Panc1 (cell line): ENCODE data around the gene CDKAL1. TPM values are rescaled to one million over a fixed set of nuclear protein-coding genes. Genes with fewer than 3 reads are reported as not detected.

Experiments
- ATAC-seq: fragments of 200-7000 bp; cut with Tn5 transposase; 2 replicates; pipeline ENCODE4 v1.9.1; 2020; ENCODE audit warnings: mild to moderate bottlenecking, moderate library complexity
- BruUV-seq: library from RNA; stranded (reverse); fragments of 400-500 nt; replicated peaks from 2 replicates; lab custom pipeline; 2021; lab: Mats Ljungman, UMichigan
- CTCF ChIA-PET: fragments of 300-600 bp; sonication (Branson Sonifier 250); formaldehyde crosslinking; loops from one replicate; lab custom pipeline; 2022; ENCODE audit warnings: antibody characterized with exemption; lab: Charles Lee
- POLR2A ChIA-PET: fragments of 300-600 bp; sonication (Branson Sonifier 250); formaldehyde crosslinking; loops from one replicate; lab custom pipeline; 2022; ENCODE audit warnings: antibody characterized with exemption; lab: Charles Lee
- DNase-seq: peaks from one replicate; pipeline ENCODE4 v3.0.0-alpha.2; 2010; ENCODE audit warnings: low read depth, low spot score
- H3K27ac ChIP-seq: 2 replicates; pipeline ENCODE4 v1.5.1; 2011; ENCODE audit warnings: mild to moderate bottlenecking, low read length, inconsistent platforms
- H3K27me3 ChIP-seq: fragments of 200-500 bp; sonication (Bioruptor generic); 2 replicates; pipeline ENCODE4 v1.6.0; 2014; ENCODE audit warnings: low read length, inconsistent platforms; ENCODE audit not compliant: control insufficient read depth, insufficient read depth
- H3K36me3 ChIP-seq: fragments of 200-500 bp; sonication (Bioruptor generic); 2 replicates; pipeline ENCODE4 v1.5.1; 2014; ENCODE audit warnings: inconsistent platforms, mild to moderate bottlenecking, low read length, moderate library complexity; ENCODE audit not compliant: control insufficient read depth, insufficient read depth
- H3K4me1 ChIP-seq: 2 replicates; pipeline ENCODE4 v1.5.1; 2011; ENCODE audit warnings: inconsistent platforms, mild to moderate bottlenecking, low read length, moderate library complexity; ENCODE audit not compliant: control insufficient read depth, insufficient read depth
- H3K4me3 ChIP-seq, 2 experiments: 2 replicates each; pipeline ENCODE4 v1.5.1; 2011 to 2012; ENCODE audit warnings: low read depth in 2 of 2, low read length in 2 of 2, mild to moderate bottlenecking in 2 of 2, inconsistent platforms in 1 of 2, moderate library complexity in 1 of 2
- H3K9me3 ChIP-seq: fragments of 200-500 bp; sonication (Bioruptor generic); 2 replicates; pipeline ENCODE4 v1.5.1; 2014; ENCODE audit warnings: low read depth, mild to moderate bottlenecking, inconsistent platforms, low read length, moderate library complexity; ENCODE audit not compliant: control insufficient read depth, insufficient read depth
- POLR2AphosphoS5 ChIP-seq: IDR thresholded peaks from 2 replicates; pipeline ENCODE4 v1.6.1; 2012; ENCODE audit warnings: mild to moderate bottlenecking, low read depth, low read length, moderate library complexity
- REST ChIP-seq, 2 experiments: IDR thresholded peaks; 2 replicates each; pipeline ENCODE4 v1.6.1; 2011 to 2012; ENCODE audit warnings: low read depth in 2 of 2, control low read depth in 1 of 2, low read length in 1 of 2, mild to moderate bottlenecking in 1 of 2, moderate library complexity in 1 of 2; ENCODE audit not compliant: insufficient read depth in 1 of 2
- SIN3A ChIP-seq: IDR thresholded peaks from 2 replicates; pipeline ENCODE4 v1.6.1; 2012; ENCODE audit warnings: low read depth, mild to moderate bottlenecking, low read length, moderate library complexity, borderline replicate concordance; ENCODE audit not compliant: insufficient read depth
- TCF7L2 ChIP-seq: IDR thresholded peaks from 2 replicates; pipeline ENCODE4 v1.6.1; 2011; ENCODE audit warnings: mild to moderate bottlenecking, low read depth, low read length, inconsistent platforms
- in situ Hi-C: cut with HindIII; loops from 2 replicates; pipeline ENCODE4 v1.10.0; 2016; ENCODE audit warnings: low sequenced_read_pairs, low pct_unique_long_range_greater_than_20kb
- intact Hi-C: fragments of 100-400 bp; cut with micrococcal nuclease; formaldehyde crosslinking; loops from one replicate; pipeline ENCODE4 v1.10.0; 2022; ENCODE audit not compliant: unreplicated experiment
- total RNA-seq: library from RNA; stranded (reverse); gene quantifications from one replicate; pipeline ENCODE4 v1.2.1, GENCODE V29; 2021; ENCODE audit not compliant: unreplicated experiment
- TF ChIP-seq, protein P1 (sequence below): fragments of 450-650 bp; IDR thresholded peaks from 2 replicates; pipeline ENCODE4 v1.5.1; 2017; ENCODE audit warnings: mild to moderate bottlenecking

Gene CDKAL1
- total RNA-seq, 1 experiment from 2014 or later, result 14.5 TPM

DNA sequence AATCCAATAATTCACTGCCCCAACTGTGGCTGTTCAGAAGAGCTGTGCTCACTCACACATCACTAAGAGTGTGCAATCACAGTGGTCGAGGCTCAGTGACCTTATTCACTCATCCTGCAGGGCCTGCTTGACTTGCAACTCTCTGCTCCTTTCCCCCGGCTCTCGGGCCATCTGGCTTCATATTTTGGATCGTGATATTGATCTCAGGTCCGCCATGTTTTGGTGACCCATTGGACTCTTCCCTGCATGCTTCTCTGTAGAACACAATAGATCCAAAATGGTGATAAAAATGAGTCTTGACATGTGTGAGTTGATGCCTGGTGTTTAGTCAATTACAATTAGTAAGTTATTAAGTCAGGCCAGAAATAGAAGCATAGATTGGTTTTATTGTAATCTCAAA, 745.4 kb downstream of the CDKAL1 start:
- in situ Hi-C loops, result no loop called here
- BruUV-seq, result no TSS peak
- no peak overlapping the region for H3K27ac ChIP-seq
- DNase-seq (no peak), ATAC-seq (no peak)
- H3K27me3 ChIP-seq, result no peaks in the 10 kb centered on the region
- no peaks in the 10 kb centered on the region for H3K36me3 ChIP-seq
- H3K4me3 ChIP-seq, result no peak overlapping the region
- ChIA-PET CTCF (no interaction called here), POLR2A (no interaction called here)
- no peaks in the 10 kb centered on the region for H3K4me1 ChIP-seq
- TF ChIP-seq SIN3A (no peak), TCF7L2 (no peak), REST (IDR thresholded peaks at IDR 0.05; ENCODE audit: insufficient read depth in 1 of 2, low read depth in 2 of 2, low read length in 1 of 2) (no peak), POLR2AphosphoS5 (no peak)
- TF ChIP-seq, protein P1, sequence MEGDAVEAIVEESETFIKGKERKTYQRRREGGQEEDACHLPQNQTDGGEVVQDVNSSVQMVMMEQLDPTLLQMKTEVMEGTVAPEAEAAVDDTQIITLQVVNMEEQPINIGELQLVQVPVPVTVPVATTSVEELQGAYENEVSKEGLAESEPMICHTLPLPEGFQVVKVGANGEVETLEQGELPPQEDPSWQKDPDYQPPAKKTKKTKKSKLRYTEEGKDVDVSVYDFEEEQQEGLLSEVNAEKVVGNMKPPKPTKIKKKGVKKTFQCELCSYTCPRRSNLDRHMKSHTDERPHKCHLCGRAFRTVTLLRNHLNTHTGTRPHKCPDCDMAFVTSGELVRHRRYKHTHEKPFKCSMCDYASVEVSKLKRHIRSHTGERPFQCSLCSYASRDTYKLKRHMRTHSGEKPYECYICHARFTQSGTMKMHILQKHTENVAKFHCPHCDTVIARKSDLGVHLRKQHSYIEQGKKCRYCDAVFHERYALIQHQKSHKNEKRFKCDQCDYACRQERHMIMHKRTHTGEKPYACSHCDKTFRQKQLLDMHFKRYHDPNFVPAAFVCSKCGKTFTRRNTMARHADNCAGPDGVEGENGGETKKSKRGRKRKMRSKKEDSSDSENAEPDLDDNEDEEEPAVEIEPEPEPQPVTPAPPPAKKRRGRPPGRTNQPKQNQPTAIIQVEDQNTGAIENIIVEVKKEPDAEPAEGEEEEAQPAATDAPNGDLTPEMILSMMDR, result no peak
- intact Hi-C loops, result no loop called here
- H3K9me3 ChIP-seq, result no peaks in the 10 kb centered on the region

- H3K9me3 ChIP-seq, result no peaks in the 10 kb centered on the region
- ATAC-seq, result no peak
- CTCF ChIA-PET, result no interaction called here
- no peaks in the 10 kb centered on the region for H3K27me3 ChIP-seq
- BruUV-seq, result no TSS peak
- POLR2A ChIA-PET, result no interaction called here
- H3K4me1 ChIP-seq, result no peaks in the 10 kb centered on the region
- DNase-seq, result no peak
- TF ChIP-seq REST (IDR thresholded peaks at IDR 0.05; ENCODE audit: insufficient read depth in 1 of 2, low read depth in 2 of 2, low read length in 1 of 2), result no peak
- no peak for TF ChIP-seq POLR2AphosphoS5
- no peak for TF ChIP-seq SIN3A
- TF ChIP-seq, protein P1, result no peak
- TF ChIP-seq TCF7L2, result no peak
- in situ Hi-C loops (no loop called here), intact Hi-C loops (no loop called here)
- no peaks in the 10 kb centered on the region for H3K36me3 ChIP-seq
- no peak overlapping the region for H3K27ac ChIP-seq
- no peak overlapping the region for H3K4me3 ChIP-seq
These were observed 747.1 kb downstream of the CDKAL1 start for GRCh38 chr6:21281366-21281765.

Other genes with a start within 250 kb of the CDKAL1 start
- 31.0 TPM for gene E2F3, start 132.6 kb upstream of the CDKAL1 start, total RNA-seq